ENCODE data around the gene FUOM.

The FUOM gene

GRCh38 chr10:133351408-133352318 is 6.2 kb downstream of the FUOM start:
- H3K27me3 ChIP-seq (ENCODE audit: control insufficient read depth, insufficient read depth, low read length) = peaks cover 3% of the 10 kb centered on the region
- peaks cover 12% of the 10 kb centered on the region for H3K4me1 ChIP-seq (ENCODE audit: control insufficient read depth, insufficient read depth, low read length)
- H3K4me3 ChIP-seq (ENCODE audit: low read length) = no peak overlapping the region
- no peaks in the 10 kb centered on the region for H3K9me3 ChIP-seq (ENCODE audit: control insufficient read depth, low read length)
- no peak overlapping the region for H3K9ac ChIP-seq (ENCODE audit: low read length)
- H3K36me3 ChIP-seq (ENCODE audit: control insufficient read depth, insufficient read depth, low read length) = no peaks in the 10 kb centered on the region

GRCh38 chr10:133350950-133351329 is 6.9 kb downstream of the FUOM start:
- Histone ChIP-seq H3K4me1 (ENCODE audit: control insufficient read depth, insufficient read depth, low read length) (peaks cover 13% of the 10 kb centered on the region), H3K36me3 (ENCODE audit: control insufficient read depth, insufficient read depth, low read length) (no peaks in the 10 kb centered on the region), H3K9ac (ENCODE audit: low read length) (no peak overlapping the region), H3K27me3 (ENCODE audit: control insufficient read depth, insufficient read depth, low read length) (peaks cover 3% of the 10 kb centered on the region), H3K9me3 (ENCODE audit: control insufficient read depth, low read length) (no peaks in the 10 kb centered on the region), H3K4me3 (ENCODE audit: low read length) (no peak overlapping the region)

- peaks cover 13% of the 10 kb centered on the region for H3K4me1 ChIP-seq (ENCODE audit: control insufficient read depth, insufficient read depth, low read length)
- H3K9me3 ChIP-seq (ENCODE audit: control insufficient read depth, low read length) = no peaks in the 10 kb centered on the region
- H3K27me3 ChIP-seq (ENCODE audit: control insufficient read depth, insufficient read depth, low read length) = peaks cover 3% of the 10 kb centered on the region
- H3K9ac ChIP-seq (ENCODE audit: low read length) = no peak overlapping the region
- no peak overlapping the region for H3K4me3 ChIP-seq (ENCODE audit: low read length)
- H3K36me3 ChIP-seq (ENCODE audit: control insufficient read depth, insufficient read depth, low read length) = no peaks in the 10 kb centered on the region
These were observed 7.4 kb downstream of the FUOM start for GRCh38 chr10:133350283-133350949.

- no peak overlapping the region for H3K4me3 ChIP-seq (ENCODE audit: low read length)
- no peak overlapping the region for H3K9ac ChIP-seq (ENCODE audit: low read length)
- H3K36me3 ChIP-seq (ENCODE audit: control insufficient read depth, insufficient read depth, low read length) = no peaks in the 10 kb centered on the region
- peaks cover 13% of the 10 kb centered on the region for H3K4me1 ChIP-seq (ENCODE audit: control insufficient read depth, insufficient read depth, low read length)
- peaks cover 3% of the 10 kb centered on the region for H3K27me3 ChIP-seq (ENCODE audit: control insufficient read depth, insufficient read depth, low read length)
- no peaks in the 10 kb centered on the region for H3K9me3 ChIP-seq (ENCODE audit: control insufficient read depth, low read length)
These were observed 8.2 kb downstream of the FUOM start for GRCh38 chr10:133349577-133350011.

GRCh38 chr10:133349160-133349568 is 8.7 kb downstream of the FUOM start:
- no peak overlapping the region for H3K9ac ChIP-seq (ENCODE audit: low read length)
- H3K36me3 ChIP-seq (ENCODE audit: control insufficient read depth, insufficient read depth, low read length) = no peaks in the 10 kb centered on the region
- peaks cover 3% of the 10 kb centered on the region for H3K27me3 ChIP-seq (ENCODE audit: control insufficient read depth, insufficient read depth, low read length)
- no peaks in the 10 kb centered on the region for H3K9me3 ChIP-seq (ENCODE audit: control insufficient read depth, low read length)
- peaks cover 13% of the 10 kb centered on the region for H3K4me1 ChIP-seq (ENCODE audit: control insufficient read depth, insufficient read depth, low read length)
- no peak overlapping the region for H3K4me3 ChIP-seq (ENCODE audit: low read length)

GRCh38 chr10:133347710-133348517 is 9.9 kb downstream of the FUOM start:
- Histone ChIP-seq H3K27me3 (ENCODE audit: control insufficient read depth, insufficient read depth, low read length) (peaks cover 9% of the 10 kb centered on the region), H3K36me3 (ENCODE audit: control insufficient read depth, insufficient read depth, low read length) (no peaks in the 10 kb centered on the region), H3K4me3 (ENCODE audit: low read length) (no peak overlapping the region), H3K9ac (ENCODE audit: low read length) (no peak overlapping the region), H3K9me3 (ENCODE audit: control insufficient read depth, low read length) (no peaks in the 10 kb centered on the region), H3K4me1 (ENCODE audit: control insufficient read depth, insufficient read depth, low read length) (peaks cover 13% of the 10 kb centered on the region)

GRCh38 chr10:133346413-133346812 is 11.4 kb downstream of the FUOM start:
- H3K27me3 ChIP-seq (ENCODE audit: control insufficient read depth, insufficient read depth, low read length) = peaks cover 16% of the 10 kb centered on the region
- H3K9ac ChIP-seq (ENCODE audit: low read length) = no peak overlapping the region
- no peak overlapping the region for H3K4me3 ChIP-seq (ENCODE audit: low read length)
- no peaks in the 10 kb centered on the region for H3K36me3 ChIP-seq (ENCODE audit: control insufficient read depth, insufficient read depth, low read length)
- peaks cover 13% of the 10 kb centered on the region for H3K4me1 ChIP-seq (ENCODE audit: control insufficient read depth, insufficient read depth, low read length)
- H3K9me3 ChIP-seq (ENCODE audit: control insufficient read depth, low read length) = no peaks in the 10 kb centered on the region

- Histone ChIP-seq H3K4me1 (ENCODE audit: control insufficient read depth, insufficient read depth, low read length) (peaks cover 13% of the 10 kb centered on the region), H3K27me3 (ENCODE audit: control insufficient read depth, insufficient read depth, low read length) (peaks cover 16% of the 10 kb centered on the region), H3K36me3 (ENCODE audit: control insufficient read depth, insufficient read depth, low read length) (no peaks in the 10 kb centered on the region), H3K9me3 (ENCODE audit: control insufficient read depth, low read length) (no peaks in the 10 kb centered on the region), H3K4me3 (ENCODE audit: low read length) (no peak overlapping the region), H3K9ac (ENCODE audit: low read length) (no peak overlapping the region)
These were observed 13.6 kb downstream of the FUOM start for GRCh38 chr10:133344236-133344635.

GRCh38 chr10:133343558-133343957 is 14.3 kb downstream of the FUOM start:
- peaks cover 22% of the 10 kb centered on the region for H3K27me3 ChIP-seq (ENCODE audit: control insufficient read depth, insufficient read depth, low read length)
- H3K36me3 ChIP-seq (ENCODE audit: control insufficient read depth, insufficient read depth, low read length) = no peaks in the 10 kb centered on the region

GRCh38 chr10:133342942-133343341 is 14.9 kb downstream of the FUOM start:
- Histone ChIP-seq H3K27me3 (ENCODE audit: control insufficient read depth, insufficient read depth, low read length) (peaks cover 28% of the 10 kb centered on the region), H3K9me3 (ENCODE audit: control insufficient read depth, low read length) (no peaks in the 10 kb centered on the region), H3K4me1 (ENCODE audit: control insufficient read depth, insufficient read depth, low read length) (peaks cover 10% of the 10 kb centered on the region), H3K4me3 (ENCODE audit: low read length) (no peak overlapping the region), H3K36me3 (ENCODE audit: control insufficient read depth, insufficient read depth, low read length) (no peaks in the 10 kb centered on the region), H3K9ac (ENCODE audit: low read length) (no peak overlapping the region)

More at GRCh38 chr10:133343558-133343957, 14.3 kb downstream of the FUOM start:
- Histone ChIP-seq H3K4me1 (ENCODE audit: control insufficient read depth, insufficient read depth, low read length) (peaks cover 13% of the 10 kb centered on the region), H3K4me3 (ENCODE audit: low read length) (no peak overlapping the region), H3K9me3 (ENCODE audit: control insufficient read depth, low read length) (no peaks in the 10 kb centered on the region), H3K9ac (ENCODE audit: low read length) (no peak overlapping the region)

GRCh38 chr10:133341983-133342382 is 15.8 kb downstream of the FUOM start:
- H3K4me3 ChIP-seq (ENCODE audit: low read length) = no peak overlapping the region
- H3K36me3 ChIP-seq (ENCODE audit: control insufficient read depth, insufficient read depth, low read length) = no peaks in the 10 kb centered on the region
- no peak overlapping the region for H3K9ac ChIP-seq (ENCODE audit: low read length)
- peaks cover 37% of the 10 kb centered on the region for H3K27me3 ChIP-seq (ENCODE audit: control insufficient read depth, insufficient read depth, low read length)
- peaks cover 5% of the 10 kb centered on the region for H3K4me1 ChIP-seq (ENCODE audit: control insufficient read depth, insufficient read depth, low read length)
- no peaks in the 10 kb centered on the region for H3K9me3 ChIP-seq (ENCODE audit: control insufficient read depth, low read length)

All from mucosa of stomach (tissue), 1 donor.